Measurements from ENCODE around the gene MAP7. TPM values are rescaled to one million over a fixed set of nuclear protein-coding genes. Genes with fewer than 3 reads are reported as not detected.

Gene MAP7
- total and polyA plus RNA-seq, 2 of the 13 experiments (the other 11 are each of a cell fraction or from before 2014, with no cell fraction given), result 0.04 TPM; not detected in 1

DNA sequence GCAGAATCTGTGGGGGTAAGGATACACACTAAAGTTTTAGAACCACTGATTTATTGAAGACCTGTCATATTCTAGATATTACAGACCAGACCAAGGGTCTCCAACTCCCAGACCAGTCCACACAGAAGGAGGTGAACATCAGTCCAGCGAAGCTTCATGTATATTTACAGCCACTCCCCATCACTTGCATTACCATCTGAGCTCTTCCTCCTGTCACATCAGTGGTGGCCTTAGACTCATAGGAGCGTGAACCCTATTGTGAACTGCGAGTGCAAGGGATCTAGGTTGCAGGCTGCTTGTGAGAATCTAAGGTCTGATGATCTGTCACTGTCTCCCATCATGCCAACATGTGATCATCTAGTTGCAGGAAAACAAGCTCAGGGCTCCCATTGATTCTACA, 255.6 kb downstream of the MAP7 start (continued):
- TF ChIP-seq, protein P1, sequence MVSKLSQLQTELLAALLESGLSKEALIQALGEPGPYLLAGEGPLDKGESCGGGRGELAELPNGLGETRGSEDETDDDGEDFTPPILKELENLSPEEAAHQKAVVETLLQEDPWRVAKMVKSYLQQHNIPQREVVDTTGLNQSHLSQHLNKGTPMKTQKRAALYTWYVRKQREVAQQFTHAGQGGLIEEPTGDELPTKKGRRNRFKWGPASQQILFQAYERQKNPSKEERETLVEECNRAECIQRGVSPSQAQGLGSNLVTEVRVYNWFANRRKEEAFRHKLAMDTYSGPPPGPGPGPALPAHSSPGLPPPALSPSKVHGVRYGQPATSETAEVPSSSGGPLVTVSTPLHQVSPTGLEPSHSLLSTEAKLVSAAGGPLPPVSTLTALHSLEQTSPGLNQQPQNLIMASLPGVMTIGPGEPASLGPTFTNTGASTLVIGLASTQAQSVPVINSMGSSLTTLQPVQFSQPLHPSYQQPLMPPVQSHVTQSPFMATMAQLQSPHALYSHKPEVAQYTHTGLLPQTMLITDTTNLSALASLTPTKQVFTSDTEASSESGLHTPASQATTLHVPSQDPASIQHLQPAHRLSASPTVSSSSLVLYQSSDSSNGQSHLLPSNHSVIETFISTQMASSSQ (IDR thresholded peaks at IDR 0.05; ENCODE audit: low read depth), result no peak
- TF ChIP-seq, protein P1 (CRISPR knock-in tag; IDR thresholded peaks at IDR 0.05; ENCODE audit: borderline replicate concordance), result no peak
- TF ChIP-seq MBD4 (IDR thresholded peaks at IDR 0.05; ENCODE audit: borderline replicate concordance, low read length), result no peak

Small RNA genes lying within 50 kb of the gene (small RNA-seq; reads per million reads assigned to genes)
- gene AL023284.1 (ENCODE audit: insufficient read depth in 2 of 3, insufficient read length in 3 of 3, low read depth in 2 of 3, low replicate concordance in 1 of 3), result 0 reads per million in 3 experiments
- 0 reads per million in 3 experiments for gene NDUFS5P1 (ENCODE audit: insufficient read depth in 2 of 3, insufficient read length in 3 of 3, low read depth in 2 of 3, low replicate concordance in 1 of 3)

Other genes starting within 250 kb of the MAP7 start
- gene MAP3K5, start 242.1 kb upstream of the MAP7 start, total RNA-seq (2016; rRNA removed; fragmentation: Illumina TruSeq; extraction: Trizol), result not detected in 2 replicates
- gene MAP3K5, start 242.1 kb upstream of the MAP7 start, polyA plus RNA-seq (2011; rRNA removed), result not detected in 2 replicates

Measured in HepG2 (cell line).